MM.1S (cell line): ENCODE data around the gene MYLK4.

Experiments
- DNase-seq: peaks from one replicate; pipeline ENCODE4 v3.0.0-alpha.2; 2015
- H2AFZ ChIP-seq: fragments of 300-600 bp; sonication (generic); 2 replicates; pipeline ENCODE4 v1.6.0; 2016; ENCODE audit warnings: antibody characterized with exemption, low read length
- H3F3A ChIP-seq: fragments of 300-600 bp; sonication (generic); 2 replicates; pipeline ENCODE4 v1.6.1; 2016; ENCODE audit warnings: mild to moderate bottlenecking, antibody characterized with exemption, low read length, moderate library complexity, mixed read lengths; ENCODE audit not compliant: insufficient read depth
- H3K27ac ChIP-seq: fragments of 300-600 bp; sonication (generic); 2 replicates; pipeline ENCODE4 v1.5.1; 2016; ENCODE audit warnings: mild to moderate bottlenecking, low read length
- H3K27me3 ChIP-seq: fragments of 300-600 bp; sonication (generic); replicated peaks from 2 replicates; pipeline ENCODE4 v1.6.0; 2016; ENCODE audit warnings: low read length; ENCODE audit not compliant: insufficient read depth
- H3K36me3 ChIP-seq: fragments of 300-600 bp; sonication (generic); replicated peaks from 2 replicates; pipeline ENCODE4 v1.6.1; 2016; ENCODE audit warnings: mild to moderate bottlenecking, low read length, mixed read lengths; ENCODE audit not compliant: insufficient read depth
- H3K4me1 ChIP-seq: fragments of 300-600 bp; sonication (generic); 2 replicates; pipeline ENCODE4 v1.6.1; 2016; ENCODE audit warnings: low read length, mixed read lengths
- H3K4me2 ChIP-seq: fragments of 300-600 bp; sonication (generic); 2 replicates; pipeline ENCODE4 v1.6.0; 2016; ENCODE audit warnings: low read depth, low read length
- H3K4me3 ChIP-seq: fragments of 300-600 bp; sonication (generic); 2 replicates; pipeline ENCODE4 v1.5.1; 2016; ENCODE audit warnings: low read length, mixed read lengths
- H3K79me2 ChIP-seq: fragments of 300-600 bp; sonication (generic); 2 replicates; pipeline ENCODE4 v1.6.1; 2016; ENCODE audit warnings: mixed run types, low read length, mixed read lengths
- H3K9ac ChIP-seq: fragments of 300-600 bp; sonication (generic); 2 replicates; pipeline ENCODE4 v1.6.1; 2016; ENCODE audit warnings: low read length, mixed read lengths
- H3K9me2 ChIP-seq: fragments of 300-600 bp; sonication (generic); replicated peaks from 2 replicates; pipeline ENCODE4 v1.6.1; 2016; ENCODE audit warnings: mild to moderate bottlenecking, low read length, mixed read lengths; ENCODE audit not compliant: insufficient read depth
- H3K9me3 ChIP-seq: fragments of 300-600 bp; sonication (generic); replicated peaks from 2 replicates; pipeline ENCODE4 v1.6.1; 2016; ENCODE audit warnings: mild to moderate bottlenecking, low read length, mixed read lengths; ENCODE audit not compliant: insufficient read depth
- H4K20me1 ChIP-seq: fragments of 300-600 bp; sonication (generic); 2 replicates; pipeline ENCODE4 v1.6.1; 2016; ENCODE audit warnings: mild to moderate bottlenecking, low read length, moderate library complexity, mixed read lengths; ENCODE audit not compliant: insufficient read depth
- CTCF ChIP-seq: fragments of 300-600 bp; sonication (generic); IDR thresholded peaks from 2 replicates; pipeline ENCODE4 v1.5.1; 2016; ENCODE audit warnings: antibody characterized with exemption, low read length, mixed read lengths
- EZH2 ChIP-seq: fragments of 300-600 bp; sonication (generic); optimal IDR thresholded peaks from 2 replicates; pipeline ENCODE3; 2017; ENCODE audit warnings: low read depth, mild to moderate bottlenecking, antibody characterized with exemption, low read length, mixed read lengths
- EZH2phosphoT487 ChIP-seq: fragments of 300-600 bp; sonication (generic); IDR thresholded peaks from 2 replicates; pipeline ENCODE4 v1.6.1; 2018; ENCODE audit warnings: antibody characterized with exemption, low read length

MYLK4 gene

GRCh38 chr6:2686515-2686914 lies 64.2 kb downstream of the MYLK4 start:
- Histone ChIP-seq H3K4me3 (no peak overlapping the region), H3K9me3 (no peaks in the 10 kb centered on the region)

DNA sequence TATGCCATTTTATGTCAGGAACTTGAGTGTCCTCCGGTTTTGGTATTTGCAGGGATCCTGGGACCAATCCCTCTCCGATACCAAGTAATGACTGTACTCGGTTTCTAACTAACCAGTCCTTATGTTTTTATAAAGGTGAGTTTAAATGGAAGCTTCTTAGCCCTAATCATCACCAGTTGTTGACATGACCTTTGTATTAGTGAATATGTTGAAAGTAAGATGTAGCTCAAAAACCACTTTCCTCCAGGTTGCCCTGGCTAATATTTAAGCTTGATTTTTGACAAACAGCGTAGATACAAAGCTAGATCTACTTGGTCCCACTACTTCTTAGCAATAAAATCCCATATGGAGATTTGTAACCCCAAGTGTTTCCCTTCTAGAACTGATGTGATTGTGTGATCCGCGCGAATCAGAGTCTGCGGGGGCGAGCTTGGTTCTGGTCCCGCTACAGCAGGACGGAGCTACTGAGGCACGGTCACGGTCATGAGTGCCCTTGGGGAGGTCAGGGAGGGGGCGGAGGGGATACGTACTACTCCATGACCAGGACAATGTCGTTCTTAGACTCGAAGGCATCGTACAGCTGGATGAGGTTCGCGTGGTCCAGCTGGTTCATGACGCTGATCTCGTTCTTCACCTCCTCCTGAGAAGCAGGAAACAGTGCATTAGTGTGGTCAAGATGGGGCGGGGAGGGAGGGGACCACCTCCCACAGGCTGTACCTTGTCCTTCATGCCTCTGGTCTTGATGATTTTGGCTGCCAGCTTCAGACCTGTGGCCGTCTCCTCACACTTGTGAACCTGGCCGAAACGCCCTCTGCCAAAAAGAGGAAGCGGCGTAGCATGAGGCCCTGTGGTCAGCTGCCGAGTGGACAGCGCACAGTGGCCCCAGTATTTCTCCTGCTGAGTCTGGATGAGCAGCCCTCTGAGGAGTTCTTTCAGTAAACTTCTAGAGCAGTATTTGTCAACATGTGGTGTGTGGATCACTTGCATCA lies 65.7 kb downstream of the MYLK4 start:
- Histone ChIP-seq H3K79me2 (no peaks in the 10 kb centered on the region), H3F3A (no peaks in the 10 kb centered on the region), H3K4me2 (no peak overlapping the region), H3K36me3 (no peaks in the 10 kb centered on the region), H3K9ac (no peak overlapping the region), H3K4me1 (no peaks in the 10 kb centered on the region), H3K9me2 (no peaks in the 10 kb centered on the region), H3K27me3 (no peaks in the 10 kb centered on the region), H4K20me1 (no peaks in the 10 kb centered on the region), H3K27ac (no peak overlapping the region), H2AFZ (no peak overlapping the region), H3K9me3 (no peaks in the 10 kb centered on the region), H3K4me3 (no peak overlapping the region)
- TF ChIP-seq EZH2phosphoT487 = no peak
- TF ChIP-seq EZH2 = no peak
- no peak for TF ChIP-seq CTCF
- no peak for DNase-seq

More at GRCh38 chr6:2686515-2686914, 64.2 kb downstream of the MYLK4 start:
- Histone ChIP-seq H2AFZ (no peak overlapping the region), H3F3A (no peaks in the 10 kb centered on the region), H3K9ac (no peak overlapping the region), H4K20me1 (no peaks in the 10 kb centered on the region), H3K27ac (no peak overlapping the region), H3K4me2 (no peak overlapping the region), H3K27me3 (no peaks in the 10 kb centered on the region), H3K36me3 (no peaks in the 10 kb centered on the region), H3K4me1 (no peaks in the 10 kb centered on the region), H3K79me2 (no peaks in the 10 kb centered on the region), H3K9me2 (no peaks in the 10 kb centered on the region)
- no peak for DNase-seq
- TF ChIP-seq EZH2phosphoT487 (no peak), EZH2 (no peak), CTCF (no peak)

DNA sequence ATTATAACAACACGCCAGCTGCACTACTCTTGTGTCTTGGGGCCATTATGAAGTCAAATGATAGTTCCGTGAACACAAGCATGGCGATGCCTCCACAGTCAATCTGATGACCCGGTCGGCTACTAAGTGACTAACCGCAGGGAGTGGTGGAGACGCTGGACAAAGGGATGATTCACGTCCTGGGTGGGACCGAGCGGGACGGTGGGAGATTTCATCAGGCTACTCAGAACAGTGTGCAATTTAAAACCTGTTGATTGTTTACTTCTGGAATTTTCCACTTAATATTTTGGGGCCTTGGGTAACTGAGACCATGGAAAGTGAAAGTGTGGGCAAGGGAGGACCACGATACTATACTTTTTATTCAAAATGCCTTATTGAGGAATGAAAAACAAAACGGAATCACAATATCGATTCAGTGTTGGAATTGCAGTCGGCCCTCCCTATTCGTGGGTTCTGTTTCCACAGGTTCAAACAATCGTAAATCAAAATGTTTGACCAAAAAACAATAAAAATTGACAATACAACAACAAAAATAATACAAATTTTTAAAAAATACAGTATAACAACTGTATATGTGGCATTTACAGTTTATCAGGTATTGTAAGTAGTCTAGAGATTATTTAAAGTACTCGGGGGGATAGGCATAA lies 66.5 kb downstream of the MYLK4 start:
- no peaks in the 10 kb centered on the region for H3K9me2 ChIP-seq
- no peak overlapping the region for H3K9ac ChIP-seq
- no peaks in the 10 kb centered on the region for H3K4me1 ChIP-seq
- no peak overlapping the region for H2AFZ ChIP-seq
- DNase-seq = no peak
- H3K27ac ChIP-seq = no peak overlapping the region
- H3F3A ChIP-seq = no peaks in the 10 kb centered on the region
- no peaks in the 10 kb centered on the region for H3K79me2 ChIP-seq
- no peak overlapping the region for H3K4me3 ChIP-seq
- no peak for TF ChIP-seq EZH2
- no peak for TF ChIP-seq CTCF
- TF ChIP-seq EZH2phosphoT487 = no peak
- no peaks in the 10 kb centered on the region for H3K27me3 ChIP-seq
- H3K36me3 ChIP-seq = no peaks in the 10 kb centered on the region
- no peaks in the 10 kb centered on the region for H4K20me1 ChIP-seq
- H3K4me2 ChIP-seq = no peak overlapping the region
- H3K9me3 ChIP-seq = no peaks in the 10 kb centered on the region
